K562 (cell line): Measurements from ENCODE around the gene TMEM185B. TPM values are rescaled to one million over a fixed set of nuclear protein-coding genes. Genes with fewer than 3 reads are reported as not detected.

ENCODE experiments used
- BMI1 ChIP-seq: fragments of 150-350 bp; IDR thresholded peaks from 2 replicates; pipeline ENCODE4 v1.6.1; 2014; ENCODE audit warnings: low read length
- CTBP1 ChIP-seq: fragments of 450-650 bp; IDR thresholded peaks from 2 replicates; pipeline ENCODE4 v1.6.1; 2016; ENCODE audit warnings: borderline replicate concordance
- CXXC5 ChIP-seq: fragments of 250-450 bp; sonication (Bioruptor Pico); IDR thresholded peaks from 2 replicates; pipeline ENCODE4 v1.8.0; 2022; ENCODE audit warnings: inconsistent platforms, mild to moderate bottlenecking, moderate library complexity
- DACH1 ChIP-seq: fragments of 450-650 bp; IDR thresholded peaks from 2 replicates; pipeline ENCODE4 v1.6.1; 2018; ENCODE audit not compliant: partially characterized antibody
- DEAF1 ChIP-seq: fragments of 450-650 bp; formaldehyde crosslinking; IDR thresholded peaks from 2 replicates; pipeline ENCODE4 v1.4.0; 2020; ENCODE audit warnings: mild to moderate bottlenecking, moderate library complexity
- ERF ChIP-seq: fragments of 450-650 bp; formaldehyde crosslinking; IDR thresholded peaks from 2 replicates; pipeline ENCODE4 v1.4.0; 2020; ENCODE audit warnings: mild to moderate bottlenecking, mixed read lengths
- MAZ ChIP-seq, 2 experiments: fragments of 450-650 bp in 1 of 2; sonication (generic) in 1 of 2; formaldehyde crosslinking; IDR thresholded peaks in 1 of 2; conservative IDR thresholded peaks in 1 of 2; 2 replicates each; pipeline versions ENCODE4 v1.4.0 to v1.5.0; 2020; ENCODE audit warnings: mild to moderate bottlenecking in 1 of 2, missing genetic modification reagents in 1 of 2
- MECOM ChIP-seq: fragments of 250-450 bp; sonication (Bioruptor Pico); IDR thresholded peaks from 2 replicates; pipeline ENCODE4 v1.8.0; 2022; ENCODE audit warnings: inconsistent platforms
- MEIS2 ChIP-seq: fragments of 450-650 bp; IDR thresholded peaks from 2 replicates; pipeline ENCODE4 v1.6.1; 2014; ENCODE audit warnings: mild to moderate bottlenecking; ENCODE audit not compliant: partially characterized antibody
- ZFX ChIP-seq: sonication (generic); formaldehyde crosslinking; IDR thresholded peaks from 2 replicates; pipeline ENCODE4 v1.8.0; 2022; ENCODE audit warnings: mild to moderate bottlenecking, missing genetic modification reagents, moderate library complexity
- ZNF584 ChIP-seq: fragments of 200-800 bp; sonication (Bioruptor generic); IDR thresholded peaks from 2 replicates; pipeline ENCODE4 v1.6.1; 2016; ENCODE audit warnings: low read depth, mild to moderate bottlenecking, missing genetic modification characterization, missing compliant biosample characterization
- ZNF609 ChIP-seq: sonication (generic); formaldehyde crosslinking; IDR thresholded peaks from 2 replicates; pipeline ENCODE4 v1.8.1; 2023; ENCODE audit warnings: missing genetic modification reagents, mild to moderate bottlenecking, borderline replicate concordance
- polyA plus RNA-seq, 8 experiments: library from polyadenylated mRNA; depleted of rRNA in 4 of 8; stranded (reverse) in 5 of 8; unstranded in 3 of 8; fragments of >200 nt; fragmentation: Nextera tagmentation in 2 of 8; fragmentation: Illumina TruSeq in 1 of 8; extraction: Ambion mirVana in 2 of 8; extraction: Trizol in 1 of 8; gene quantifications; 2 replicates each; pipeline versions ENCODE4 v1.2.1 to v1.2.3, GENCODE V29; 2011 to 2014; ENCODE audit warnings: inconsistent platforms in 1 of 8, missing spikeins in 1 of 8
- total RNA-seq, 7 experiments: library from RNA; depleted of rRNA in 6 of 7; stranded (reverse); fragments of >200 nt in 6 of 7; fragmentation: Illumina TruSeq in 2 of 7; extraction: Trizol in 2 of 7; gene quantifications; 2 replicates each; pipeline versions ENCODE4 v1.2.1 to v1.2.3, GENCODE V29; 2011 to 2021; ENCODE audit warnings: low replicate concordance in 1 of 7
- TF ChIP-seq, protein P1 (sequence below): IDR thresholded peaks from 2 replicates; pipeline ENCODE4 v1.6.1; 2011; ENCODE audit warnings: borderline replicate concordance, low read depth, mild to moderate bottlenecking, moderate library complexity, low read length; ENCODE audit not compliant: insufficient read depth, poor library complexity, severe bottlenecking
- TF ChIP-seq, protein P2 (sequence below): fragments of 250-450 bp; sonication (Bioruptor Pico); IDR thresholded peaks from 2 replicates; pipeline ENCODE4 v1.4.0; 2020; ENCODE audit warnings: mild to moderate bottlenecking, moderate library complexity, borderline replicate concordance

Gene TMEM185B
- total and polyA plus RNA-seq, 9 of the 15 experiments (the other 6 are each of a cell fraction or from before 2014, with no cell fraction given) = 2.9 to 28.2 (median 11.5) TPM

DNA sequence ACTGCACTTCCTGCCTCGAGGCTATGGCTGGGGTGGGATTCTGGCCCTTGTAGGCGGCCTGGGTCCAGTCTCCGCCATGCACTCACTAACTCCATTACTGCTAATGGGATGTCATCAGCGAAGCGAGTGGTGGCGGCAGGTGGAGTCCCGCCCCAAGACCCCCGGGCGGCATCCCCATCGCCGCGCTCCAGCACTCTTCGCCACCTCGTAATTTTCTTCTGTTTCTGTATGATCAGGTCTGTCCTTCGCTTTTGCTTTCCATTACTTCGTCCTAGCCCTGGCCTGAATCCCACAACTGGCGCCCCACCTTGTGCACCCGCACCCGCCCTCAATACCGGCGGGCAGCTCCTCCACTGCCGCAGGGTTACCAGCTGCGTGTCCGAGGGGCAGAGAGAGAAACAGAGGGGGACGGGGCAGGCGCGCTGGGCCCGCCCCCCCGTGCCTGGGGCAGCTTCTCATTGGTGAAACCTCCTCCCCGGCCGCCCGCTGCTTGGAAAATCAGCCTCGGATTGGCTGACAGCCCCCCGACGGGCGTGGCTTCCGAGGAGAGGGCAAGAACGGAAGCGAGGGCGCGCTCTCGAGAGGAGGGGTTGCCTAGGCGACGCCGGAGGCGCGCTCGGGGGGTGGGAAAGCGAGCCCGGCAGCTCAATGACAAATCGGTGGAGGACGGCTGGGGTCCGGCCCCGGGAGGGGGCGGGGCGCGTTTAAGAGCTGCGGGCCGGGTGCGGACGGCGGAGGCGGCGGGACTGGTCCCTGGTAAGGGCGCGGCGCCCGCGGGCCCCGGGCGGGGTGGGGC lies 29.2 kb upstream of the TMEM185B start, which contains the start of gene RALB (continued):
- TF ChIP-seq ZNF609 (CRISPR knock-in tag) (no peak), BMI1 (peak; percentile 95), MAZ (CRISPR knock-in tag; conservative IDR thresholded peaks at IDR 0.05 in 1 of 2, IDR thresholded peaks at IDR 0.05 in 1 of 2) (peak in 1 of 2 experiments; percentile 77; a peak in 3 of 4 replicates), ZNF584 (CRISPR knock-in tag) (no peak; the same call in 1 of the 2 replicates), ERF (CRISPR knock-in tag) (0 out of 2 replicates have a peak, but pooled peaks have one; percentile 85), MECOM (CRISPR knock-in tag) (no peak), ZFX (no peak), CXXC5 (peak; percentile 66; the same call in 1 of the 2 replicates), CTBP1 (no peak), DEAF1 (CRISPR knock-in tag) (0 out of 2 replicates have a peak, but pooled peaks have one; percentile 36), MEIS2 (peak; percentile 70), DACH1 (peak; percentile 8)
- TF ChIP-seq, protein P1, sequence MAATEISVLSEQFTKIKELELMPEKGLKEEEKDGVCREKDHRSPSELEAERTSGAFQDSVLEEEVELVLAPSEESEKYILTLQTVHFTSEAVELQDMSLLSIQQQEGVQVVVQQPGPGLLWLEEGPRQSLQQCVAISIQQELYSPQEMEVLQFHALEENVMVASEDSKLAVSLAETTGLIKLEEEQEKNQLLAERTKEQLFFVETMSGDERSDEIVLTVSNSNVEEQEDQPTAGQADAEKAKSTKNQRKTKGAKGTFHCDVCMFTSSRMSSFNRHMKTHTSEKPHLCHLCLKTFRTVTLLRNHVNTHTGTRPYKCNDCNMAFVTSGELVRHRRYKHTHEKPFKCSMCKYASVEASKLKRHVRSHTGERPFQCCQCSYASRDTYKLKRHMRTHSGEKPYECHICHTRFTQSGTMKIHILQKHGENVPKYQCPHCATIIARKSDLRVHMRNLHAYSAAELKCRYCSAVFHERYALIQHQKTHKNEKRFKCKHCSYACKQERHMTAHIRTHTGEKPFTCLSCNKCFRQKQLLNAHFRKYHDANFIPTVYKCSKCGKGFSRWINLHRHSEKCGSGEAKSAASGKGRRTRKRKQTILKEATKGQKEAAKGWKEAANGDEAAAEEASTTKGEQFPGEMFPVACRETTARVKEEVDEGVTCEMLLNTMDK = no peak
- TF ChIP-seq, protein P2, sequence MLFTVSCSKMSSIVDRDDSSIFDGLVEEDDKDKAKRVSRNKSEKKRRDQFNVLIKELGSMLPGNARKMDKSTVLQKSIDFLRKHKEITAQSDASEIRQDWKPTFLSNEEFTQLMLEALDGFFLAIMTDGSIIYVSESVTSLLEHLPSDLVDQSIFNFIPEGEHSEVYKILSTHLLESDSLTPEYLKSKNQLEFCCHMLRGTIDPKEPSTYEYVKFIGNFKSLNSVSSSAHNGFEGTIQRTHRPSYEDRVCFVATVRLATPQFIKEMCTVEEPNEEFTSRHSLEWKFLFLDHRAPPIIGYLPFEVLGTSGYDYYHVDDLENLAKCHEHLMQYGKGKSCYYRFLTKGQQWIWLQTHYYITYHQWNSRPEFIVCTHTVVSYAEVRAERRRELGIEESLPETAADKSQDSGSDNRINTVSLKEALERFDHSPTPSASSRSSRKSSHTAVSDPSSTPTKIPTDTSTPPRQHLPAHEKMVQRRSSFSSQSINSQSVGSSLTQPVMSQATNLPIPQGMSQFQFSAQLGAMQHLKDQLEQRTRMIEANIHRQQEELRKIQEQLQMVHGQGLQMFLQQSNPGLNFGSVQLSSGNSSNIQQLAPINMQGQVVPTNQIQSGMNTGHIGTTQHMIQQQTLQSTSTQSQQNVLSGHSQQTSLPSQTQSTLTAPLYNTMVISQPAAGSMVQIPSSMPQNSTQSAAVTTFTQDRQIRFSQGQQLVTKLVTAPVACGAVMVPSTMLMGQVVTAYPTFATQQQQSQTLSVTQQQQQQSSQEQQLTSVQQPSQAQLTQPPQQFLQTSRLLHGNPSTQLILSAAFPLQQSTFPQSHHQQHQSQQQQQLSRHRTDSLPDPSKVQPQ (CRISPR knock-in tag) = no peak
